Measurements from ENCODE around the gene SPTLC1.
A peak's percentile ranks its signal among the peaks of the same experiment; 100 is the strongest.
"Not testable (repeated sequence)": the region's sequence is repeated elsewhere in the genome, so short reads cannot be mapped to it uniquely, and the experiment has no call there.

Gene SPTLC1

DNA sequence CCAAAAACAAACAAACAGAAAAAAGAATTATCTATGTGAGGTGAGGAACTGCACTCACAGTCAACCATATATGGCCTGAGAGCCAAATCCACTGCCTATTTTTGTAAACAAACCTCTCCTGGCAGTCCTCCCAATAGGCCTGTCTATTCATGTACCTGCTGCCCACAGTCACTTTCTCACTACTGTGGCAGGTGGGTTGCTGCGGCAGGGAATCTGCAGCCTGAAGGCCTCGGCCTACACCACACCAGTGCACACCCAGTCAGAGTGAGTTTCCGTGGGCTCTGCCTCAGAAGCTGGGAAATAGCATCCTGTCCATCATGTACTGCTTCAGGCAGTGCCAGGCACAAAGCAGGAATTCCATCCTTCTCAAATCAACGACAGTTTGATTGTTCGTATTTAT, 82.3 kb downstream of the SPTLC1 start:
- no peak for DNase-seq (ENCODE audit: low spot score)

GRCh38 chr9:92030367-92030766, 84.8 kb downstream of the SPTLC1 start:
- DNase-seq (ENCODE audit: low spot score) = no peak

DNA sequence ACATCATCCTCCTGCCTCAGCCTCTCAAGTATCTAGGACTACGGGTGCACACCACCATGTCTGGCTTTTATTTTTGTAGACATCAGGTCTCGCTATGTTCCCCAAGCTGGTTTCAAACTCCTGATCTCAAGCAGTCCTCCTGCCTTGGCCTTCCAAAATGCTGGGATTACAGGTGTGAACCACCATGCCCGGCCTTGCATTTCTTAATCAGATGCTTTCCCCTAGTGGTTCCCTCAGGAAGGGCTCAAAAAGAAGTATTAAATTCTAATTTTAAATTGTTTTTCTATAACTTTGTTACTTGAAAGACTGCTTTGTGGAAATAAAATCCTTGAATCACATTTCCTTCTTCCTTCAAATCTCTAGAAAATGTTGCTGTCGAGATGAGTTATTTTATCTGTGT, 85.7 kb downstream of the SPTLC1 start:
- DNase-seq (ENCODE audit: low spot score) = no peak

DNA sequence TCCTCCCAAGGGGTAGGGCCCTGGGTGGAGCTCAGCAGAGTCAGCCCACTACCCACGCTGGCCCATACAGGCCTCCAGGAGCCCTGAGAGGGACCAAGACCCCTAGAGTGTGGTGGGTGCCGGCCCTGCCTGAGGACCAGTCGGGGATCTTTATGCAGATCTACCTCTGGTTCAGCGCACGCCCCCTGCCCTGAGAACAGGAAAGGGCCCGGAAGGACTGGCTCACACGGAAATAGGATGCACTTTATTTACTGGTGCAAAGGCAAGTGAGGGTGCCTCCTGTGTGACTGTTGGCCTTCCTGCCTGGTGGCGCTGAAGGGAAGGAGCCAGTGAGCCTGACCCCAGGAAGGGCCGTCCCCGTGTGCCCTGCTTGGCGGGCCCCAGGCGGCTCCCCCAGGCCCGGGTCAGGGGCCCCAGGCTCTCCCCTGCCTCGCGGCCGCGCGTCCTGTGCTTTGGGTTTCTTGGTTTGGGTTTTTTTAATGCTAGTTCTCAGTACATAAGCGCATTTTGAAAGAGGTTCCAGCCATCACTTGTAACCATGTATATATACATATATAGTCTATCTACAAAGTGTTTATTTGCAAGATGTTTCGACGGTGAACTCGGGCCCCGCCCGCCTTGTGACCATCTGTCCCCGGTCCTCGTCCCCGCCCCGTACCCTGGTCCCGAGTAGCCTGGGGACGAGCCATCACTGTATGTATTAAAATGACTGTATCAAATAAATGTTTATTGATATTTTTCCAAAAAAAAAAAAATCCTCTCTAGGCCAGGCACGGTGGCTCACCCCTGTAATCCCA, 88.8 kb downstream of the SPTLC1 start:
- DNase-seq (ENCODE audit: low spot score) = no peak

GRCh38 chr9:92021785-92022541, 93.2 kb downstream of the SPTLC1 start:
- DNase-seq (ENCODE audit: low spot score) = not testable (repeated sequence)

DNA sequence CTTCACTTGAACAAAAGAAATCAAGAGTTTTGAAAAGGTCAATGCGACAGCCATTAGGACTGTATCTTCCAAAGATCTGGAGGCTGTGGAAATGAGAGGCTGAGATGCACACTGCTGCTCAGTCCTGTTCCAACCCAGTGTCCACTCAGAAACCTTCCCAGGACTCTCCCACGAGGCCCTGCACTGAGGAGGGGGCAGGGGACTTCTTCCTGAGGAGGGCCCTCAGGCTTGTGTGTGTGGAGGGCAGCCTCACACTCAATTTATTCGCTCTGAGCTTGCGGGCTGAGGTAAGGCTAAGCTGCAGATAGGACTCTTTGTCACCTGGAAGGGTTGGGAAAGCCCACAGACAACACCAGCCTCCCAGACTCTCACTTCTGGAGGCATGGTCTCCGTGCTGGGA, 95.6 kb downstream of the SPTLC1 start:
- DNase-seq (ENCODE audit: low spot score) = no peak

- no peak for DNase-seq (ENCODE audit: low spot score)
Measured at GRCh38 chr9:92010705-92011536, 104.3 kb downstream of the SPTLC1 start.

DNA sequence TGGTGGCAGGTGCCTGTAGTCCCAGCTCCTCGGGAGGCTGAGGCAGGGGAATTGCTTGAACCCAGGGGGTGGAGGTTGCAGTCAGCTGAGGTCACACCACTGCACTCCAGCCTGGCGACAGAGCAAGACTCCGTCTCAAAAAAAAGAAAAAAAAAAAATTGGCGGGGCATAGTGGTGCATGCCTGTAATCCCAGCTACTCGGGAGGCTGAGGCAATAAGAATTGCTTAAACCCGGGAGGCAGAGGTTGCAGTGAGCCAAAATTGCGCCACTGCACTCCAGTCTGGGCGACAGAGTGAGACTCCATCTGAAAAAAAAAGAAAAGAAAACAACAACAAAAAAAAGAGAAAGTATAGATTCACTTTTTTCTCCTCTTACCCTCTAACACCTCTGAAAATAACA, 105.0 kb downstream of the SPTLC1 start:
- not testable (repeated sequence) for DNase-seq (ENCODE audit: low spot score)

DNA sequence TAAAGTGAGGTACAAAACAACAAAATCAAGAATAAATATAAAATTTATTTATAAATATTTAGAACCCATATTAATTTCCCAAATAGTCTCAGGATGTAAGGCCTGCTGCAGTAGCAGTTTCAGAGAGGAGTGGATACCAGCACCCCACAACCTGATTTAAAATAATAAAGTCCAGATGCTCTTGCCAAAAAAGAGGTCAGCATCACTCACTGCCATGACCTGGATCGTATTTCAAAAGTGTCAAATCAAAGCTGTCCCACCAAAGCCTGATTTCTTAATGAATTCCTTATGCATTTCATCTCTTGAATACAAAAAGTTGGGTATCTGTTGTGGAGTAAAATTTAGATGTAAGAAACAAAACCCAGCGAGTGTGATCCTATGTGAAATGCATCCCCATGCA, 107.2 kb downstream of the SPTLC1 start:
- no peak for DNase-seq (ENCODE audit: low spot score)

- no peak for DNase-seq (ENCODE audit: low spot score)
Measured at GRCh38 chr9:92004045-92004392, 111.2 kb downstream of the SPTLC1 start.

DNA sequence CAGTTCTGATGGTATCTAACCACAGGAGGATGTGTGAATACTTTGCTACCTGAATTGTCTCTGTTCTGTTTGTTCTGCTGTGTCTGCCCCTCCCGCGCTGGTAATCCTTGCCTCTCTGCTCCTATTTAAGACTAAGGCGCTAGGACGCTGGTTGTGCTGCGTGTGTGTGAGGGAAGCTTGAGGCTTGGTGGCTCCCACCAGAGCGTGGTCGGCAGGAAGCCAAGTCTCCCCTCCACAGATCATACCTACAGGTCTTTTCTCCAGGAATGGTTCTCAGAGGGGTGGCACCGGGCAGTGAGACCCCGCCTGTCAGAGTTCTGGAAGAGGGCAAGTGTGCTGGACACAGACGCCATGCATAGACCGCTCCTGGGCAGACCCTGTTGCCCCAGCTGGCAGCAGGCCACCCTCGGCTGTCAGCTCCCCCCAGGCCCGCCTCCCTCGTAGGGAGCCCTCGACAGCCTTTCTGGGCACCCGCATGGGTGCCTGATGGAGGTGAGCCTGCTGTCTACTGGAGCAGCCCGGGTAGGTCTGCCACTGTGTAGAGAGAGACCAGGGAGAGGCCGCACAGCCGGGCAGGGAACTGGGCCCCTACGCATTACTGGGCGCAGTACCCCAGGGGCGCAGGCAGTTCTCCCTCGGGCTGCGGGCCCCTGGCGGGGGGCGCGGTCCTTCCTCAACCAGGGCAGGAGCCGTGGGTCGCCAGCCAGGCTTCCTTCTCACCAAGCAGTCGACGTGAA, 111.7 kb downstream of the SPTLC1 start:
- DNase-seq (ENCODE audit: low spot score) = no peak

GRCh38 chr9:92001948-92002347, 113.3 kb downstream of the SPTLC1 start:
- not testable (repeated sequence) for DNase-seq (ENCODE audit: low spot score)

- DNase-seq (ENCODE audit: low spot score) = peak; percentile 66
Measured at GRCh38 chr9:92001244-92001643, 114.0 kb downstream of the SPTLC1 start.

GRCh38 chr9:91995000-91995655, 120.1 kb downstream of the SPTLC1 start:
- DNase-seq (ENCODE audit: low spot score) = no peak

- no peak for DNase-seq (ENCODE audit: low spot score)
Measured at GRCh38 chr9:91994422-91994821, 120.8 kb downstream of the SPTLC1 start.

GRCh38 chr9:91992461-91993041, 122.7 kb downstream of the SPTLC1 start:
- DNase-seq (ENCODE audit: low spot score) = peak; percentile 90

- peak; percentile 65 for DNase-seq (ENCODE audit: low spot score)
Measured at GRCh38 chr9:91991721-91992341, 123.4 kb downstream of the SPTLC1 start.

DNA sequence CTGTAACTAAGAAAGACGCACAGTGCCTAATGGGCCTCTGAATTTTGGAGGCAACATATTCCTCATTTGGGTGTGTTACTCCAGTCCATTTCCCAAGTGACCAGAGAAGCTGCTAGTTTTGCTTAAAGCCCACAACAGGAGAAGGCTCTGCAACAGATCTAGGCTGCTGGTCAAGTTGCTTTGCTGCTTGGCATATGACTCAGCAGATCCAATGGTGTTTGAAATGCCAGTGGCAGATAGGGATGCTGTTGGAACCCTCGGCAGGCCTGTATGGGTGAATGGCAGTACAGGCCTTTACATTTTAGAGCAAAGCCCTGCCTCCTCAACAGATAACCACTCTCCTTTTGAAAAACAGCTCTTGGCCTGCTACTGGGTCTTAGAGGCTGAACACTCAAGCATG, 129.0 kb downstream of the SPTLC1 start:
- no peak for DNase-seq (ENCODE audit: low spot score)

GRCh38 chr9:91985692-91986091, 129.5 kb downstream of the SPTLC1 start:
- no peak for DNase-seq (ENCODE audit: low spot score)
